ENCODE results near the gene PCID2. TPM values are rescaled to one million over a fixed set of nuclear protein-coding genes. Genes with fewer than 3 reads are reported as not detected.

The PCID2 gene
- total and polyA plus RNA-seq, 2 experiments from 2014 or later, result 79.6 to 107 TPM

- Histone ChIP-seq H3K36me3 (ENCODE audit: insufficient read depth) (no peaks in the 10 kb centered on the region), H4K20me1 (replicated peaks; ENCODE audit: insufficient read depth) (no peaks in the 10 kb centered on the region), H2AFZ (no peak overlapping the region)
Observed at GRCh38 chr13:113146750-113147149, 61.7 kb downstream of the PCID2 start.

More at GRCh38 chr13:113146750-113147149, 61.7 kb downstream of the PCID2 start:
- Histone ChIP-seq H3K27me3 (ENCODE audit: insufficient read depth) (peaks cover 2% of the 10 kb centered on the region; the same call in 1 of the 2 replicates), H3K9me2 (ENCODE audit: insufficient read depth) (no peaks in the 10 kb centered on the region), H3K4me2 (no peak overlapping the region), H3F3A (replicated peaks; ENCODE audit: low read depth) (no peaks in the 10 kb centered on the region), H3K27ac (ENCODE audit: low read depth) (no peak overlapping the region), H3K4me3 (no peak overlapping the region), H3K4me1 (ENCODE audit: insufficient read depth) (no peaks in the 10 kb centered on the region), H3K79me2 (replicated peaks; ENCODE audit: insufficient read depth) (no peaks in the 10 kb centered on the region)
- no peak for ATAC-seq
- H3K4me1 Mint-ChIP-seq, result peaks cover 3% of the 10 kb centered on the region; the same call in 2 of the 3 replicates
- no peak for DNase-seq (ENCODE audit: low spot score)
- peaks cover 8% of the 10 kb centered on the region for H3K27me3 Mint-ChIP-seq (ENCODE audit: insufficient read depth, low read depth, poor library complexity)
- H3K4me3 Mint-ChIP-seq, result no peak overlapping the region
- no peaks in the 10 kb centered on the region for H3K36me3 Mint-ChIP-seq (ENCODE audit: low read depth)
- no peak for TF ChIP-seq JUNB (IDR thresholded peaks at IDR 0.05; ENCODE audit: unreplicated experiment)
- TF ChIP-seq ZNF462 (CRISPR knock-in tag; IDR thresholded peaks at IDR 0.05), result no peak
- no peak for TF ChIP-seq ZNF331 (CRISPR knock-in tag; IDR thresholded peaks at IDR 0.05; ENCODE audit: low read depth)
- TF ChIP-seq EZH2phosphoT487 (IDR thresholded peaks at IDR 0.05; ENCODE audit: unreplicated experiment), result no peak
- TF ChIP-seq ZNF114 (CRISPR knock-in tag; IDR thresholded peaks at IDR 0.05), result no peak
- no peak for TF ChIP-seq EZH2 (IDR thresholded peaks at IDR 0.05; ENCODE audit: low read depth, unreplicated experiment)
- no peak for TF ChIP-seq NANOG (IDR thresholded peaks at IDR 0.05; ENCODE audit: borderline replicate concordance)
- TF ChIP-seq CREB1 (CRISPR knock-in tag; IDR thresholded peaks at IDR 0.05; ENCODE audit: low read depth), result no peak
- TF ChIP-seq REST (IDR thresholded peaks at IDR 0.05; ENCODE audit: unreplicated experiment), result no peak
- TF ChIP-seq STAT1 (IDR thresholded peaks at IDR 0.05; ENCODE audit: unreplicated experiment), result no peak
- H3K9me3 Mint-ChIP-seq, result no peaks in the 10 kb centered on the region
- H3K27ac Mint-ChIP-seq, result no peak overlapping the region
